Astrocyte of the cerebellum (primary cell): ENCODE measurements around the gene MAB21L3.

ENCODE experiments used
- DNase-seq: peaks from one replicate; pipeline ENCODE4 v3.0.0-alpha.2; 2011; ENCODE audit warnings: low read depth
- H3K4me3 ChIP-seq: 2 replicates; pipeline ENCODE4 v1.5.1; 2011; ENCODE audit warnings: mild to moderate bottlenecking, low read depth, low read length, moderate library complexity
- CTCF ChIP-seq: IDR thresholded peaks from 2 replicates; pipeline ENCODE4 v1.5.1; 2012; ENCODE audit warnings: low read length, low read depth, moderate library complexity, mild to moderate bottlenecking; ENCODE audit errors: missing control alignments
- in situ Hi-C: cut with HindIII; loops from 2 replicates; pipeline ENCODE4 v1.10.0; 2017; ENCODE audit warnings: low sequenced_read_pairs

Gene MAB21L3

GRCh38 chr1:116125758-116126157 lies 14.6 kb downstream of the MAB21L3 start:
- in situ Hi-C loops: no loop called here
- DNase-seq: no peak
- H3K4me3 ChIP-seq: no peak overlapping the region
- TF ChIP-seq CTCF: no peak

GRCh38 chr1:116126281-116126680 lies 15.1 kb downstream of the MAB21L3 start:
- in situ Hi-C loops: no loop called here

GRCh38 chr1:116127123-116127847 lies 16.1 kb downstream of the MAB21L3 start:
- in situ Hi-C loops: no loop called here
- no peak for TF ChIP-seq CTCF

More at GRCh38 chr1:116126281-116126680, 15.1 kb downstream of the MAB21L3 start:
- DNase-seq: no peak
- H3K4me3 ChIP-seq: no peak overlapping the region
- TF ChIP-seq CTCF: no peak

GRCh38 chr1:116127848-116128540 lies 16.8 kb downstream of the MAB21L3 start:
- H3K4me3 ChIP-seq: no peak overlapping the region
- TF ChIP-seq CTCF: no peak
- in situ Hi-C loops: no loop called here
- DNase-seq: no peak

More at GRCh38 chr1:116127123-116127847, 16.1 kb downstream of the MAB21L3 start:
- no peak for DNase-seq
- H3K4me3 ChIP-seq: no peak overlapping the region

- in situ Hi-C loops: no loop called here
- no peak for DNase-seq
- no peak for TF ChIP-seq CTCF
- no peak overlapping the region for H3K4me3 ChIP-seq
Measured at GRCh38 chr1:116128664-116129063, 17.5 kb downstream of the MAB21L3 start.

GRCh38 chr1:116129537-116129936 lies 18.3 kb downstream of the MAB21L3 start:
- in situ Hi-C loops: no loop called here
- no peak overlapping the region for H3K4me3 ChIP-seq
- no peak for TF ChIP-seq CTCF
- no peak for DNase-seq
